Ovary (tissue), 3 donors: ENCODE results near the gene RAP1GAP2.

Source experiments
- POLR2A ChIP-seq: fragments of 450-650 bp; IDR thresholded peaks from one replicate; pipeline ENCODE4 v1.6.1; 2017; ENCODE audit warnings: antibody characterized with exemption, mild to moderate bottlenecking, moderate library complexity
- TF ChIP-seq, protein P1 (sequence below), 3 donors: fragments of 450-650 bp in 2 of 3; fragments of 200-600 bp in 1 of 3; IDR thresholded peaks; one replicate each; pipeline versions ENCODE4 v1.5.1 to v1.8.0; 2016 to 2022; ENCODE audit warnings: antibody characterized with exemption in 3 of 3, mild to moderate bottlenecking in 1 of 3
- donor health status: DM: no; HTN: no; CAD: no.

DNA sequence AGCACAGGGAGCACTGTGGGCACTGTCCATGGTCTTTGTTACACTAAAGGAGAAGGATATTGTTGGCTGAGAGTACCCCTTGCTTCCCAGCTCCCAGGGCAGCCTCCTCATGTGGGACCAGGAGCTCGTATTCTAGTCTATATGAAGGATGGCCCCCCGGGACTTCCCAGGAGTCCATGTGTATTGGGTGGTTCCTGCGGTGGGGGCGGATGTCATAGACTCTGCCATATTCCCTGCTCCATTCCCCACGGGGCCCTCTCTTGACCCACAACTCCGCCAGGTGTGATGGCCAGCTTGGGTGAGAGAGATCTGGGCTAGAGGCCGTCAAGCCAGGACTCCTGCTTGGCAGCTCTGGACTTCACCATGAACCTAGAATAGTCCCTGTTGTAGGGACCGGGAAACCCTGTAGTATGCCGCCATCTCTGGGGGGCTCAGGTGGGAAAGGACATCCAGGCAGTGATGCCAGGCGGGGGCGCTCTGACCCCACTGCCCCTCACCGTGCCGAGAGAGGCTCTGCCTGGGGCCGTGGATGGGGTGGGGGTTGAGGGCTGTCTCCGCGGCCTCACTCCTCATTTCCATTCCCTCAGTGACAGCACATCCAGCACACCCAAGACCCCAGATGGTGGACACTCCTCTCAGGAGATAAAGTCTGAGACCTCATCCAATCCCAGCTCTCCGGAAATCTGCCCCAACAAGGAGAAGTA lies 229.3 kb downstream of the RAP1GAP2 start:
- no peak for TF ChIP-seq POLR2A
- TF ChIP-seq, protein P1, sequence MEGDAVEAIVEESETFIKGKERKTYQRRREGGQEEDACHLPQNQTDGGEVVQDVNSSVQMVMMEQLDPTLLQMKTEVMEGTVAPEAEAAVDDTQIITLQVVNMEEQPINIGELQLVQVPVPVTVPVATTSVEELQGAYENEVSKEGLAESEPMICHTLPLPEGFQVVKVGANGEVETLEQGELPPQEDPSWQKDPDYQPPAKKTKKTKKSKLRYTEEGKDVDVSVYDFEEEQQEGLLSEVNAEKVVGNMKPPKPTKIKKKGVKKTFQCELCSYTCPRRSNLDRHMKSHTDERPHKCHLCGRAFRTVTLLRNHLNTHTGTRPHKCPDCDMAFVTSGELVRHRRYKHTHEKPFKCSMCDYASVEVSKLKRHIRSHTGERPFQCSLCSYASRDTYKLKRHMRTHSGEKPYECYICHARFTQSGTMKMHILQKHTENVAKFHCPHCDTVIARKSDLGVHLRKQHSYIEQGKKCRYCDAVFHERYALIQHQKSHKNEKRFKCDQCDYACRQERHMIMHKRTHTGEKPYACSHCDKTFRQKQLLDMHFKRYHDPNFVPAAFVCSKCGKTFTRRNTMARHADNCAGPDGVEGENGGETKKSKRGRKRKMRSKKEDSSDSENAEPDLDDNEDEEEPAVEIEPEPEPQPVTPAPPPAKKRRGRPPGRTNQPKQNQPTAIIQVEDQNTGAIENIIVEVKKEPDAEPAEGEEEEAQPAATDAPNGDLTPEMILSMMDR (IDR thresholded peaks at IDR 0.05): no peak
